Testis (tissue), 3 donors: ENCODE results near the gene UBAP2L. TPM values are rescaled to one million over a fixed set of nuclear protein-coding genes. Genes with fewer than 3 reads are reported as not detected.
"Not testable (repeated sequence)": the region's sequence is repeated elsewhere in the genome, so short reads cannot be mapped to it uniquely, and the experiment has no call there.

Experiments
- DNase-seq: peaks from one replicate; pipeline ENCODE4 v3.0.0-alpha.2; 2019
- H3K27ac ChIP-seq, 2 donors: fragments of 200-600 bp; sonication (generic); one replicate each; pipeline ENCODE4 v1.5.1; 2019
- H3K27me3 ChIP-seq: fragments of 200-600 bp; sonication (generic); one replicate; pipeline ENCODE4 v1.5.1; 2019
- H3K36me3 ChIP-seq: fragments of 200-600 bp; sonication (generic); one replicate; pipeline ENCODE4 v1.5.1; 2017; ENCODE audit warnings: low read depth; ENCODE audit errors: missing control alignments
- H3K4me1 ChIP-seq: fragments of 200-600 bp; sonication (generic); one replicate; pipeline ENCODE4 v1.5.1; 2019
- H3K4me3 ChIP-seq, 2 donors: fragments of 200-600 bp; sonication (generic); one replicate each; pipeline ENCODE4 v1.5.1; 2017 to 2019
- H3K9me3 ChIP-seq: fragments of 200-600 bp; sonication (generic); one replicate; pipeline ENCODE4 v1.5.1; 2017
- POLR2A ChIP-seq: fragments of 450-650 bp; IDR thresholded peaks from one replicate; pipeline ENCODE4 v1.6.1; 2017; ENCODE audit warnings: antibody characterized with exemption, mild to moderate bottlenecking, moderate library complexity
- WGBS, 2 donors: methylation state at CpG; one replicate each; pipeline ENCODE4 v1.1.5; 2018; 5-methylcytosine and 5-hydroxymethylcytosine counted together
- intact Hi-C: fragments of 100-400 bp; cut with DNase I; formaldehyde crosslinking; loops from one replicate; pipeline ENCODE4 v1.15.1; 2023; ENCODE audit warnings: low total_unique reads
- polyA plus RNA-seq: library from polyadenylated mRNA; stranded (reverse); fragments of 350-450 nt; fragmentation: Illumina TruSeq; extraction: RNeasy Lipid Tissue Mini Kit (QIAGEN cat#74804); gene quantifications from one replicate; pipeline ENCODE4 v1.2.3, GENCODE V29; 2014; ENCODE audit warnings: low read depth, low replicate concordance; ENCODE audit not compliant: insufficient read depth
- total RNA-seq, 2 donors: library from RNA; depleted of rRNA; stranded (reverse); fragments of >200 nt; gene quantifications; one replicate each; pipeline ENCODE4 v1.2.3, GENCODE V29; 2016
- TF ChIP-seq, protein P1 (sequence below), 3 experiments: fragments of 450-650 bp in 2 of 3; fragments of 200-600 bp in 1 of 3; sonication (generic) in 1 of 3; IDR thresholded peaks; one replicate each; pipeline ENCODE4 v1.5.1; 2016 to 2019; ENCODE audit warnings: antibody characterized with exemption in 3 of 3, mild to moderate bottlenecking in 2 of 3, moderate library complexity in 1 of 3

The UBAP2L gene
- total and polyA plus RNA-seq, 3 donors from 2014 or later: 159 to 174 (median 166) TPM

DNA sequence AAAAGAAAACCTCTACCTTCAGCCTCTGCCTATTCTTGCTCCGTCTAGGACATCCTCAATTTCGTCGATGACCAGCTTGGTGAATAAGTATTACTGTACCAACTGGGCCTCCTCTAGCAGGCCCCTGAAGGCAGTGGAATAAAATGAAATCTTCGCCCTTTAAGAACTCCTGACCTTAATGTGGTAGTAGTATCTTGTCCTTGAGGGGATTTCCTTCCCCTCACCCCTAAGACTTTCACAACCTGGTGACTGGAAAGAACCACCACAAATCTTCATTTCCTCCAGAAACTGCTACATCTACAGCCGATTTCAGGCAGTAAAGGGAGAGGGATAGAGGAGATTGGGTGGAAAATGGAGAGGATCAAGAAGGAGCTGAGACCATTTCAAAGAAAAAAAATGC lies 50.1 kb downstream of the UBAP2L start:
- WGBS, 2 donors: 73 to 88% methylated on average over 5 of the region's 5 CpGs
- H3K36me3 ChIP-seq: no peaks in the 10 kb centered on the region
- no peaks in the 10 kb centered on the region for H3K9me3 ChIP-seq
- intact Hi-C loops: no loop called here
- no peak overlapping the region for H3K27ac ChIP-seq
- no peak for DNase-seq
- peaks cover 4% of the 10 kb centered on the region for H3K4me1 ChIP-seq
- TF ChIP-seq, protein P1, sequence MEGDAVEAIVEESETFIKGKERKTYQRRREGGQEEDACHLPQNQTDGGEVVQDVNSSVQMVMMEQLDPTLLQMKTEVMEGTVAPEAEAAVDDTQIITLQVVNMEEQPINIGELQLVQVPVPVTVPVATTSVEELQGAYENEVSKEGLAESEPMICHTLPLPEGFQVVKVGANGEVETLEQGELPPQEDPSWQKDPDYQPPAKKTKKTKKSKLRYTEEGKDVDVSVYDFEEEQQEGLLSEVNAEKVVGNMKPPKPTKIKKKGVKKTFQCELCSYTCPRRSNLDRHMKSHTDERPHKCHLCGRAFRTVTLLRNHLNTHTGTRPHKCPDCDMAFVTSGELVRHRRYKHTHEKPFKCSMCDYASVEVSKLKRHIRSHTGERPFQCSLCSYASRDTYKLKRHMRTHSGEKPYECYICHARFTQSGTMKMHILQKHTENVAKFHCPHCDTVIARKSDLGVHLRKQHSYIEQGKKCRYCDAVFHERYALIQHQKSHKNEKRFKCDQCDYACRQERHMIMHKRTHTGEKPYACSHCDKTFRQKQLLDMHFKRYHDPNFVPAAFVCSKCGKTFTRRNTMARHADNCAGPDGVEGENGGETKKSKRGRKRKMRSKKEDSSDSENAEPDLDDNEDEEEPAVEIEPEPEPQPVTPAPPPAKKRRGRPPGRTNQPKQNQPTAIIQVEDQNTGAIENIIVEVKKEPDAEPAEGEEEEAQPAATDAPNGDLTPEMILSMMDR (IDR thresholded peaks at IDR 0.05): no peak
- no peak for TF ChIP-seq POLR2A
- H3K4me3 ChIP-seq: no peak overlapping the region
- H3K27me3 ChIP-seq: no peaks in the 10 kb centered on the region

DNA sequence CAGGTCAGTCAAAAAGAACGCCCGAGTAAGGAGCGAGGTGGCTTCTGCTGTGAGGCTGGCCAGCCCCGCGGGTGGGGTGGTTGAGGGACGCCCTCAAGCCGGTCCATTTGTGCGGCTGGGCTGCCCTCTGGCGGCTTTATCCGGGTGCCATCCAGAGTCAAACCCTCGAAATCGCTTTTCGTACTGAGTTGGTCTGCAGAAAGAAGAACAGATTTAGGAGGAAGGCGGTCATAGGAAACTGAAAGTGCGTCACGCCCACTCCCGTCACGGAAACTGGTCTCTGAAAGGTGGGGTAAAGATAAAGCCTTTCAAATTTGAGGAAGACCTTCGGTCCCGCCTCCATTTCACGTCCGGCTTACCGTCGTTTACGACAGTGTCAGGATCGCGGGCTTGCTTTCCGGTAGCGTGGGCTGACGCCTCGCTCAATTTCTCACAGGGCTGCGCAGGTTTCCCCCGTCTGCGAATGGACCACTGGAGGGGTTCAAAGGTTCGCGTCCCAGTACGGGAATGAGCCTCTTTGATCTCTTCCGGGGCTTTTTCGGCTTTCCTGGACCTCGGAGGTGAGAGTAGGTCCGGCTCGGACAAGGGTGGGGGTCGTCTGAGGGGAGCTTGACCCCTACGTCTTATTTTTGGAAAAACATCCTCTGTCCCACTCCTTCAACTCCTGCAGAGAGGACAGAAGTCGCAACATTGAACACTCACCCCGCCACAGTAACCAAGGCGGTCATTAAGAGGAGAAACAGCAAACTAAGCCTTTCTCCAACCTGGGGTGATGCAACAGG lies 51.7 kb downstream of the UBAP2L start, which contains the start of gene HAX1:
Gene HAX1, plus strand, starts transcription at position 413 of the 782 bp plus-strand sequence. Its CDS starts 95 bp downstream, at position 508.
- WGBS, 2 donors: 0 to 1% methylated on average over 43 to 47 of the region's 47 CpGs
- Histone ChIP-seq H3K9me3 (no peaks in the 10 kb centered on the region), H3K27me3 (no peaks in the 10 kb centered on the region), H3K36me3 (no peaks in the 10 kb centered on the region), H3K4me3 (peak within 1 kb of the TSS; percentile 73 to 85), H3K27ac (peak within 1 kb of the TSS; percentile 67 to 90), H3K4me1 (peaks cover 4% of the 10 kb centered on the region)
- intact Hi-C loops: no loop called here
- peak; percentile 94 for DNase-seq
- TF ChIP-seq, protein P1 (IDR thresholded peaks at IDR 0.05): peak; percentile 54 to 88 (median 86)
- no peak for TF ChIP-seq POLR2A

DNA sequence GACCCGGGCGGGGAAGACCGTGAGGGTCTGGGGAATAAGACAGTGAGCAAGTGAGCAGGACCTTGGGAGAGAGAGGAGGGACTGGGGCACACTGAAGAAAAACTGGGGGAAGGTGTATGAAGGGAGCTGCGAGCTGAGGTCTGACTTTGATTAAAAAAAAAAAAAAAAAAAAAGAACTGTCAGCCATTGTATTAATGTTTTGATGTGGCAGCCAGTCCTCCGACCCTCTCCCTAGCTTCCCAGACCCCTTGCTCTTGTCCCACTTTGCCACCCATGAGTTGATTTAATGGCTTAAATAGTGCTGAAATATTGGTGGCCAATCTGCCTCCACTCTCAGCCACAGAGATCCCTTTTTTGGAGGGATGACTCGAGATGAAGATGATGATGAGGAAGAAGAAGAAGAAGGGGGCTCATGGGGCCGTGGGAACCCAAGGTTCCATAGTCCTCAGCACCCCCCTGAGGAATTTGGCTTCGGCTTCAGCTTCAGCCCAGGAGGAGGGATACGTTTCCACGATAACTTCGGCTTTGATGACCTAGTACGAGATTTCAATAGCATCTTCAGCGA lies 52.3 kb downstream of the UBAP2L start:
- no peak for TF ChIP-seq POLR2A
- TF ChIP-seq, protein P1 (IDR thresholded peaks at IDR 0.05): no peak
- Histone ChIP-seq H3K27ac (peak overlapping the region; percentile 67 to 90), H3K36me3 (no peaks in the 10 kb centered on the region)

DNA sequence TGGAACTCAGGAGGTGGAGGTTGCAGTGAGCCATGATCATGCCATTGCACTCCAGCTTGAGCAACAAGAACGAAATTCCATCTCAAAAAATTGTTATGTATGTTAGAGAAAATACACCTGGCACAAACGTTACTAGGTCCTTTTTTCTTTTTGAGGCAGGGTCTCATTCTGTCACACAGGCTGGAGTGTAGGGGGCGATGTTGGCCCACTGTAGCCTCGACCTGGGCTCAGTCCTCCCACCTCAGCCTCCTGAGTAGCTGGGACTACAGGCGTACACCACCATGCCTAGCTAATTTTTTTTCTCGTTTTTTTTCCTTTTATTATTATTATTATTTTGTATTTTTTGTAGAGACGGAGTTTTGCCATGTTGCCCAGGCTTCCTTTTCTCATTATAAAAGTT lies 56.0 kb downstream of the UBAP2L start:
- Histone ChIP-seq H3K27ac (no peak overlapping the region), H3K4me3 (no peak overlapping the region), H3K9me3 (no peaks in the 10 kb centered on the region), H3K4me1 (peaks cover 4% of the 10 kb centered on the region), H3K36me3 (no peaks in the 10 kb centered on the region), H3K27me3 (no peaks in the 10 kb centered on the region)
- TF ChIP-seq, protein P1 (IDR thresholded peaks at IDR 0.05): no peak
- no peak for TF ChIP-seq POLR2A
- WGBS, 2 donors: 84 to 87% methylated on average over 7 of the region's 7 CpGs
- no peak for DNase-seq
- intact Hi-C loops: no loop called here

More for the DNA sequence above, 52.3 kb downstream of the UBAP2L start:
- Histone ChIP-seq H3K27me3 (no peaks in the 10 kb centered on the region), H3K4me1 (peaks cover 4% of the 10 kb centered on the region), H3K4me3 (peak overlapping the region; percentile 73 to 85), H3K9me3 (no peaks in the 10 kb centered on the region)
- 32 to 36% methylated on average over 13 of the region's 13 CpGs for WGBS, 2 donors
- DNase-seq: no peak
- intact Hi-C loops: no loop called here

DNA sequence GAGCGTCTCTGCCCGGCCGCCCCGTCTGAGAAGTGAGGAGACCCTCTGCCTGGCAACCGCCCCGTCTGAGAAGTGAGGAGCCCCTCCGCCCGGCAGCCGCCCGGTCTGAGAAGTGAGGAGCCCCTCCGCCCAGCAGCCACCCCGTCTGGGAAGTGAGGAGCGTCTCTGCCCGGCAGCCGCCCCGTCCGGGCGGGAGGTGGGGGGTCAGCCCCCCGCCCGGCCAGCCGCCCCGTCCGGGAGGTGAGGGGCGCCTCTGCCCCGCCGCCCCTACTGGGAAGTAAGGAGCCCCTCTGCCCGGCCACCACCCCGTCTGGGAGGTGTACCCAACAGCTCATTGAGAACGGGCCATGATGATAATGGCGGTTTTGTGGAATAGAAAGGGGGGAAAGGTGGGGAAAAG lies 66.8 kb downstream of the UBAP2L start:
- H3K27ac ChIP-seq, H3K27me3 ChIP-seq, H3K9me3 ChIP-seq, H3K4me1 ChIP-seq, H3K36me3 ChIP-seq, DNase-seq, intact Hi-C loops: not testable (repeated sequence)
- peak overlapping the region in 1 of 2 donors; percentile 29 for H3K4me3 ChIP-seq
- 69 to 86% methylated on average over 18 to 19 of the region's 30 CpGs for WGBS, 2 donors
